Loucy (cell line): Measurements from ENCODE around the gene CRY2.

ENCODE experiments used
- EZH2phosphoT487 ChIP-seq: fragments of 200-600 bp; IDR thresholded peaks from 2 replicates; pipeline ENCODE4 v1.6.1; 2018; ENCODE audit warnings: antibody characterized with exemption, mild to moderate bottlenecking, moderate library complexity, borderline replicate concordance
- TF ChIP-seq, protein P1 (sequence below): fragments of 200-600 bp; sonication (generic); conservative IDR thresholded peaks from 2 replicates; pipeline ENCODE4 v1.5.1; 2014; ENCODE audit warnings: mild to moderate bottlenecking, antibody characterized with exemption, low read length

GRCh38 chr11:45839204-45839603, 8.1 kb upstream of the CRY2 start:
- TF ChIP-seq, protein P1, sequence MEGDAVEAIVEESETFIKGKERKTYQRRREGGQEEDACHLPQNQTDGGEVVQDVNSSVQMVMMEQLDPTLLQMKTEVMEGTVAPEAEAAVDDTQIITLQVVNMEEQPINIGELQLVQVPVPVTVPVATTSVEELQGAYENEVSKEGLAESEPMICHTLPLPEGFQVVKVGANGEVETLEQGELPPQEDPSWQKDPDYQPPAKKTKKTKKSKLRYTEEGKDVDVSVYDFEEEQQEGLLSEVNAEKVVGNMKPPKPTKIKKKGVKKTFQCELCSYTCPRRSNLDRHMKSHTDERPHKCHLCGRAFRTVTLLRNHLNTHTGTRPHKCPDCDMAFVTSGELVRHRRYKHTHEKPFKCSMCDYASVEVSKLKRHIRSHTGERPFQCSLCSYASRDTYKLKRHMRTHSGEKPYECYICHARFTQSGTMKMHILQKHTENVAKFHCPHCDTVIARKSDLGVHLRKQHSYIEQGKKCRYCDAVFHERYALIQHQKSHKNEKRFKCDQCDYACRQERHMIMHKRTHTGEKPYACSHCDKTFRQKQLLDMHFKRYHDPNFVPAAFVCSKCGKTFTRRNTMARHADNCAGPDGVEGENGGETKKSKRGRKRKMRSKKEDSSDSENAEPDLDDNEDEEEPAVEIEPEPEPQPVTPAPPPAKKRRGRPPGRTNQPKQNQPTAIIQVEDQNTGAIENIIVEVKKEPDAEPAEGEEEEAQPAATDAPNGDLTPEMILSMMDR, result no peak
- no peak for TF ChIP-seq EZH2phosphoT487
